HL-60 (cell line): ENCODE results near the gene TGFB1I1.

Source experiments
- CTCF ChIP-seq: IDR thresholded peaks from one replicate; pipeline ENCODE4 v1.5.1; 2011; ENCODE audit warnings: low read length, control low read depth, inconsistent platforms; ENCODE audit not compliant: insufficient read depth
- REST ChIP-seq: IDR thresholded peaks from 2 replicates; pipeline ENCODE4 v1.6.1; 2012; ENCODE audit warnings: low read depth; ENCODE audit not compliant: insufficient replicate concordance

- TF ChIP-seq CTCF (no peak), REST (no peak)
Observed at GRCh38 chr16:31501226-31501965, 29.4 kb downstream of the TGFB1I1 start.
